ENCODE data around the gene IFIT1B.
"Not testable (repeated sequence)": the region's sequence is repeated elsewhere in the genome, so short reads cannot be mapped to it uniquely, and the experiment has no call there.

IFIT1B gene, protein sequence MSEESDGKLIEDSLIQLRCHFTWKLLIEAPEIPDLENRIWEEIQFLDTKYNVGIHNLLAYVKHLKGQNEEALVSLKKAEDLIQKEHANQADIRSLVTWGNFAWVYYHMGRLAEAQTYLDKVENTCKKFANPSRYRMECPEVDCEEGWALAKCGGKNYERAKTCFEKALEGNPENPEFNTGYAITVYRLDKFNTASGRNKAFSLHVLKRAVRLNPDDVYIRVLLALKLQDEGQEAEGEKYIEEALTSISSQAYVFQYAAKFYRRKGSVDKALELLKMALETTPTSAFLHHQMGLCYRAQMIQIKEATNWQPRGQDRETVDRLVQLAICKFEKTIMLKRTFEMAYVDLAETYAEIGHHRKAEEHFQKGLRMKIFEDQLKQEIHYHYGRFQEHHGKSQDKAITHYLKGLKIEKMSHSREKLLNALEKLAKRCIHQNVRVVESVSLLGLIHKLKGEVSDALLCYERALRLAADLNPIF

DNA sequence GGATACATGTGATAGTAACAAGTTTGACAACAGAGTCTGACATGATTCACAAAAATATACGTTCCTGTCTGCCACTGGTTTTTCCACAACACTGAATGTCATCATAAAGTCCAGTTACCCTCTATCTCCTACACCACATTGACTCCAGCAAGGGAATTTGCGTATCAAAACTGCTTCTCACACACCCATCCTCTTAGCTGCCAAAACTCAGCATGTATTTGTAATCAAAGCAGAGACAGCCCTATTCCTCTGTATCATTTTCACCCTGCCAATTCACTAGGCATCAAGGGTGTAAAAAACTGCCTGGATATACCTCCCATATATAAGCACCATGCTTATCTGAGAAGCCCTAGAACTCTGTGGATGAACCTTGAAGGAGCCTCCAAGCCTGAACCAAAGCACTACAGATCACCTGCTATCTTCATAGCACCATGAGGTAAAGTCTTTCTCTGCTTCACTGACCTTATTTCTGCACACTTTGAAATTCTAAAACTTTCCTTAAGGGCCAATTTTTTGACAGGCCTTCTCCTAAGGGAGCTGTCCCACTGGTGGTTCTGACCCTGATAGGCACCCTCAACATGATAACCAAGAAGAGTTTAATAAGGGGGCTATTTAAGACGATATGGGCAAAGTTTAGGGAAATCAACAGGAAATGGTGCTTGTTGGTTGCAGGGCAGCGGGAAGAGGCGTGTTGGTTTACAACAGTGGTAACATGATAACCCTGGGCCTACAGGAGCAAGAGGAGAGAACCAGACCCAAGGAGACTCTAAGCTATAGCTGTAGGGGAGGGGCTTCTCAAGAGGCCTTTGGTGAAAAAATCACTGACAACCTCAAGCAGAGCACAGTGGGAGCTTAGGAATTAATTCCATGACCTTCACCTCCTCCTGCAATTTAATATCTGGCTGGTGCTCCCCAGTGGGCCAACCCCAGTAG is at the start of gene IFIT1B:
IFIT1B (plus strand) TSS at position 352 of the 933 bp plus-strand sequence; CDS start at position 432, 80 bp downstream.
- FAIRE-seq (no peak), DNase-seq (ENCODE audit: insufficient read length, low spot score) (no peak)
- TF ChIP-seq POLR2A (IDR thresholded peaks at IDR 0.05; ENCODE audit: low read depth, low read length), result no peak

DNA sequence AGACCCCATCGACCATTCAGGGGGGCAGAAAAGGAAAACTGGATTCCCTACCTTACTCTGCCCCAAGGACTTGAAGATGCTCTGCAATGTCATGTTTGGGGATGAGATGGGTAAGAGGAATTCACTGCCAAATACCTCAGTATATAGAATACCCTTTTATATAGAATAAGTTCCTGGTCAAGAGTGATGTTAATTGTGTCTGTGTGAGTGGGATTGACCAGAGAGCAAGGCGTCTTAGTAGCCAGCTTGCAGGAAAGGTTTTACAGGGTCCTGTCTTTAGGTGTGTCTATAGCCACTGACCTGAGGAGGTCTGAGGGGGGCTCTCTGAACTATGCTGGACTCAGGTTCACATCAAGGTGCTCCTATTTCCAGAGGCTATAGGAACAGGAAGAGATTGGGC is 48.7 kb upstream of the IFIT1B start:
- DNase-seq (ENCODE audit: insufficient read length, low spot score), result no peak
- no peak for TF ChIP-seq POLR2A (IDR thresholded peaks at IDR 0.05; ENCODE audit: low read depth, low read length)
- no peak for FAIRE-seq

DNA sequence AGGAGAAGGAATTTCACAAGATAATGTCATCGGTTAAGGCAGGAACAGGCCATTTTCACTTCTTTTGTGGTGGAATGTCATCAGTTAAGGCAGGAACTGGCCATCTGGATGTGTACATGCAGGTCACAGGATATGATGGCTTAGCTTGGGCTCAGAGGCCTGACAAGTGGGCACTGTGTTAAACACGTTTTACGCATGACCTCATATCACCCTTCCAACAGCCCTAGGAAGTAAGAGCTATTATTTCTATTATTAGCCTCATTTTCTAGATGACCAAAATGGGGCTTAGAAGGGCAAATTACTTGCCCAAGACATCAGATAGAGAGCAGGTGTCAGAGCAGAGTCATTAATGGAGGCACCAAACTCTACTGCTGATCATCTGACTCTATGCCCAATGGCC is 47.8 kb upstream of the IFIT1B start:
- not testable (repeated sequence) for DNase-seq (ENCODE audit: insufficient read length, low spot score); FAIRE-seq

DNA sequence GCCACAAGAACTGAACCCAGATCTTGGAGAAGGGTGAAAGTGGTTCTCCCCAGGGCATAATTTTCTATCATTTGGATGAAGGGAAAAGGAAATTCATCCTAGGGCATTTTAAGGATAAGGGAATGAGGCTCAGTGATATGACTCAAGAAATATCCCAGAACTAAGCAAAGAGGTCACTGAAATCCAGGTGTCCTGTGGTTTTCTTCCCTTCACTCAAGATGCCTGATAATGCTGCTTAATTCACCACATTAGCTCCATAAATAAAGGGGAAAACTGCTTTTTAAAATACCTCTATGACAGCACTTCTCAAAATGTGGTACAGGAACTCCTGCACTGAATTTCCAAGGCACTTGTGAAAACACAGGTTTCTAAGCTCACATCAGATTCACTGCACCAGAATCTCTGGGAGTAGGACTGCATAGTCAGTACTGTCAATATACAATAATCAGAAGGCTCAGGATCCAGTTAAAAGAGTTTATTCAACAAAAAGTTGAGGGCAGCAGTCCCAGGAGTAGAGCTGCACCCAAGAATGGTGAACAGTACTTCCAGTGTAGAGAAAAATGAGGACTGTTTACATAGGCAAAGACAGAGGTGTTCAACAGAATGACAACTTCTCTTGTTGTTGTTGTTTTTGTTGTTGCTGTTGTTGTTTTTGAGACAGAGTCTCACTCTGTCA is 47.2 kb upstream of the IFIT1B start:
- TF ChIP-seq POLR2A (IDR thresholded peaks at IDR 0.05; ENCODE audit: low read depth, low read length), result no peak
- DNase-seq (ENCODE audit: insufficient read length, low spot score) (no peak), FAIRE-seq (peak; percentile 53)

DNA sequence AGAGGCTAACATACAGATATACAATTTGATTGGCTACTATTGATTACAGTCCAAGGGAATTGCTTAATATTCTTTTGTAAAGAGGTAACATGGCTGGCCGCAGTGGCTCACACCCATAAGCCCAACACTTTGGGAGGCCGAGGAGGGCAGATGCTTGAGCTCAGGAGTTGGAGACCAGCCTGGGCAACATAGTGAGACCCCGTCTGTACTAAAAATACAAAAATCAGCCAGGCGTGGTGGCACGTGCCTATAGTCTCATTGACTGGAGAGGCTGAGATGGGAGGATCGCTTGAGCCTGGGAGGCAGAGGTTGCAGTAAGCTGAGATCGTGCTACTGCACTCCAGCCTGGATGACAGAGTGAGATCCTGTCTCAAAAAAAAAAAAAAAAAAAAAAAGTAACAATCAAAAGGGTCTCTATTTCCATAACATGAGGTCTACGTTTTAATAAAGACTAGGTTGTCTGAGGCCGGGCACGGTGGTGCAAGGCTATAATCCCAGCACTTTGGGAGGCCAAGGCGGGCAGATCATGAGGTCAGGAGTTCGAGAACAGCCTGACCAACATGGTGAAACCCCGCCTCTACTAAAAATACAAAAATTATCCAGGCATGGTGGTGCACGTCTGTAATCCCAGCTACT is 46.3 kb upstream of the IFIT1B start:
- FAIRE-seq; DNase-seq (ENCODE audit: insufficient read length, low spot score): not testable (repeated sequence)

DNA sequence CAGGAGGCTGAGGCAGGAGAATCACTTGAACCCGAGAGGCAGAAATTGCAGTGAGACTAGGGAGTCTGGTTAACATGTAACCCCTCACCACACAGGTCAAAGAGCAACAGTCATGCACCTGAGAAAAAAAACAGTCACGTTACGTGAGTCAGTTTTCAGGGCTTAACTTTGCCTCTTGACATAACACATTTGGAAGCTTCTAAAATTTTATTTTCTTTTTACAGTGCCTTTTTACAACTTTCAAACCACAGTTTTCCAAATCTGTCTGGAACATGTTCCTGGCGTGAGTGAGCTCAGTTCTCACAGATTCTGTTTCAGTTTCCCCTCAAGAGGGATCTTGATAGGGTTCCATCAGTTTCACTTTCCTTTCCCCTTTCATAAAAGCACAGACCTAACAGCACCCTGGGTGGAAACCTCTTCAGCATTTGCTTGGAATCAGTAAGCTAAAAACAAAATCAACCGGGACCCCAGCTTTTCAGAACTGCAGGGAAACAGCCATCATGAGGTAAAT is 45.7 kb upstream of the IFIT1B start:
- FAIRE-seq, result no peak
- no peak for DNase-seq (ENCODE audit: insufficient read length, low spot score)
- no peak for TF ChIP-seq POLR2A (IDR thresholded peaks at IDR 0.05; ENCODE audit: low read depth, low read length)

DNA sequence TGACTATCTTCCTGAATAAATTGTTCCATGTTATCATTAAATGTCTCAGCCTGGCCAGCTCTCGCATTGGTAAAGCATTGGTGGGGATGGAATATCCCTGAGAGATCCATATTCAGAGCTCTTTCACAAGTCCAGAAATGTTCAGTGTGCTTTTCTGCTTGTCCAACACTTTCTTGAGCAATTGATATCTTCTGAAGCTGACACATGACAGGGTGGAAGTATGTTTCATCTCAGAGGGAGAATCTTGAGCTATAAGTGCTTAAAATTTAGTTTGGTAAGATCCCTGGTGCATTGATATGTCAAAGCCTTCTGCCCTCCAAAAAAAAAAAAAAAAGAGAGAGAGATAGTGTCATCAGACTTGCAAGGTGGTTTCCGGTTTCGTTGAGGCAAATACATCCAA is 42.6 kb upstream of the IFIT1B start:
- FAIRE-seq (no peak), DNase-seq (ENCODE audit: insufficient read length, low spot score) (no peak)
- TF ChIP-seq POLR2A (IDR thresholded peaks at IDR 0.05; ENCODE audit: low read depth, low read length), result no peak

DNA sequence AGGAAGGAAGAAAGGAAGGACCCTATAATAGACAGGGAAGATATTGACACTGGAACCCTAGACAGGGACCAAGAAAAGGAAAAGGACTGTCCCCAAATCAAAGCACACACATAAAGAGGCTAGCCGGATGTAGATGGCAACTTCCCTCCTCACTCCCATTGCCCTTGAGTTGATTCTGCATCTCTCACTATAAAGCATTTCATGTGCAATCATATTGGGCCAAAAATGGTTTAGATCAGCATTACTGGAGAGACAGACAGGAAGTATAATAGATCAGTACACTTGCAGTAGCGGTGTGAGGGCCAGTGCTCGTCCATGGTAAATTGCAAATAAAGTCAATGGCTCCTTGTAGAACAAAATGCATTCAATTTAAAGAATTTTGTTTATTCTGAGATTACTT is 41.6 kb upstream of the IFIT1B start:
- TF ChIP-seq POLR2A (IDR thresholded peaks at IDR 0.05; ENCODE audit: low read depth, low read length), result no peak
- no peak for DNase-seq (ENCODE audit: insufficient read length, low spot score)
- FAIRE-seq, result no peak

DNA sequence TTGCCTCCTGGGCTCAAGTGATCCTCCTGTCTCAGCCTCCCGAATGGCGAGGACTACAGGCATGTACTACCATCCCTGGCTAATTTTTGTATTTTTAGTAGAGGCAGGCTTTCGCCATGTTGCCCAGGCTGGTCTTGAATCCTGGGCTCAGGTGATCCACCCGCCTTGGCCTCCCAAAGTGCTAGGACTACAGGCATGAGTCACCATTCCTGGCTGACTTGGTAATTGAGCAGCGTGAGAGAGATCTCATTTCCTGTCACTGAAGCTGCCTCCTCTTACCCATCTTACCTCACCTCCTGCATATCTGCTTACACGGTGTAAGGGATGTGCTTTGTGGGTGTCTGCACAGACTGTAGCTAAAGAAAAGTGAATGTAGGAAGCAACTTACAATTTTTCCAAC is 40.4 kb upstream of the IFIT1B start:
- no peak for TF ChIP-seq POLR2A (IDR thresholded peaks at IDR 0.05; ENCODE audit: low read depth, low read length)
- FAIRE-seq, result peak; percentile 75
- no peak for DNase-seq (ENCODE audit: insufficient read length, low spot score)

DNA sequence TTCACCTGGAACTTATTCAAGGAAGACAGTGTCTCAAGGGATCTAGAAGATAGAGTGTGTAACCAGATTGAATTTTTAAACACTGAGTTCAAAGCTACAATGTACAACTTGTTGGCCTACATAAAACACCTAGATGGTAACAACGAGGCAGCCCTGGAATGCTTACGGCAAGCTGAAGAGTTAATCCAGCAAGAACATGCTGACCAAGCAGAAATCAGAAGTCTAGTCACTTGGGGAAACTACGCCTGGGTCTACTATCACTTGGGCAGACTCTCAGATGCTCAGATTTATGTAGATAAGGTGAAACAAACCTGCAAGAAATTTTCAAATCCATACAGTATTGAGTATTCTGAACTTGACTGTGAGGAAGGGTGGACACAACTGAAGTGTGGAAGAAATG is 39.1 kb upstream of the IFIT1B start:
- DNase-seq (ENCODE audit: insufficient read length, low spot score) (no peak), FAIRE-seq (no peak)
- TF ChIP-seq POLR2A (IDR thresholded peaks at IDR 0.05; ENCODE audit: low read depth, low read length), result no peak

DNA sequence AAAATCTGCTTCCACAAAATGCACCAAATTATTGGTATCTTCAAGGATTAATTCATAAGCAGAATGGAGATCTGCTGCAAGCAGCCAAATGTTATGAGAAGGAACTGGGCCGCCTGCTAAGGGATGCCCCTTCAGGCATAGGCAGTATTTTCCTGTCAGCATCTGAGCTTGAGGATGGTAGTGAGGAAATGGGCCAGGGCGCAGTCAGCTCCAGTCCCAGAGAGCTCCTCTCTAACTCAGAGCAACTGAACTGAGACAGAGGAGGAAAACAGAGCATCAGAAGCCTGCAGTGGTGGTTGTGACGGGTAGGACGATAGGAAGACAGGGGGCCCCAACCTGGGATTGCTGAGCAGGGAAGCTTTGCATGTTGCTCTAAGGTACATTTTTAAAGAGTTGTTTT is 38.0 kb upstream of the IFIT1B start:
- FAIRE-seq, result no peak
- TF ChIP-seq POLR2A (IDR thresholded peaks at IDR 0.05; ENCODE audit: low read depth, low read length), result no peak
- no peak for DNase-seq (ENCODE audit: insufficient read length, low spot score)

DNA sequence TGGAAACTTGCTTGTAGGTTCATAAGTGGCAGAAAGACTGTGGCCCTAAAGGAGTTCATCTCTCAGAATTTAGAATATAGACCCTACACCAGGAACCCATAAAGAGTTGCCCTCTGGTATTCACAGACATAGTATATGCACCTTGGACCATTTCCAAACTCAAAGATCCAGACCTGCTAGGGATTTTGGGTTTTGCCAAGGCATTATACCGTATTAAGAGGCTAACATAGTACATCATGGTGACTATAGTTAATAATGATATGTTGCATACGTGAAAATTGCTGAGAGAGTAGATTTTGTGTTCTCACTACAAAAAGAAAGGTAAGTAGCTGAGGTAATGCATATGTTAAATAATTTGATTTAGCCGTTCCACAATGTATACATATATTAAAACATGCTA is 36.2 kb upstream of the IFIT1B start:
- TF ChIP-seq POLR2A (IDR thresholded peaks at IDR 0.05; ENCODE audit: low read depth, low read length), result no peak
- FAIRE-seq, result no peak
- DNase-seq (ENCODE audit: insufficient read length, low spot score), result no peak

DNA sequence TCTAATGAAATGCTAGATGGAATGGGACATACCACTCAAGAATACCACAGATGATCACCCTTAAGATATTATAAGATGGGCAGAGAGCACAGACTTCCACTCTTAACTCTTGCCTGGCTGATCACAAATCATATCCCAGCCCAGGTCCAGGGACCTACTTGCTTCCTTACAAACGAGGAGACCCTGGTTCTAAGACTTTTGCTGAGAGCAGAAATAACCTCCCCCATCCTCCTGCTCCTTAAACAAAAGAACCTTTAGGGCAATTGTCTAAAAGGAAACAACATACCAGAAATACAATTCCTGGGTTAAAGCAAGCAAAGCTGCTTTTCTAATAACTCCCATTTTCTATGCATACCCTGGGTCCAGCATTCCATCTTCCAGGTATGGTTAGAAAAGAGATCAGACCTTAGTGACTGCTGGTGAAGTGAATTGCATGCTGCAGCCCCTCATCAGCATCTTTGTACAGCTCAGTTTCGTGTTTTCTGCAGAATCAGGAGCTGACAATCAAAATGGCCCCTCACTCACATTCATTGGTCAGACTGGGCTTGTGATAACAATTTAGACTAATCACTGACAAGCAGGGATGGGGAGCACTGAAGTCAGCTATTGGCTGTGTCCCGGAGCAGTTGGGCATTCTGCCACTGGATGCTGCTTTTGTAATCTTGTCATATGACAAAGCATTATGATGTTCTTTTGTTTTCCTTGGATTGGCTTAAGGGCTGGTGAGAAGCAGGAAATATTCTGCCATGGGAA is 35.5 kb upstream of the IFIT1B start:
- DNase-seq (ENCODE audit: insufficient read length, low spot score) (no peak), FAIRE-seq (peak; percentile 89)

More for the DNA sequence above, 35.5 kb upstream of the IFIT1B start:
- TF ChIP-seq POLR2A (IDR thresholded peaks at IDR 0.05; ENCODE audit: low read depth, low read length), result no peak

Measured in H54 (cell line).